ENCODE data around the gene CTIF.

Gene CTIF

DNA sequence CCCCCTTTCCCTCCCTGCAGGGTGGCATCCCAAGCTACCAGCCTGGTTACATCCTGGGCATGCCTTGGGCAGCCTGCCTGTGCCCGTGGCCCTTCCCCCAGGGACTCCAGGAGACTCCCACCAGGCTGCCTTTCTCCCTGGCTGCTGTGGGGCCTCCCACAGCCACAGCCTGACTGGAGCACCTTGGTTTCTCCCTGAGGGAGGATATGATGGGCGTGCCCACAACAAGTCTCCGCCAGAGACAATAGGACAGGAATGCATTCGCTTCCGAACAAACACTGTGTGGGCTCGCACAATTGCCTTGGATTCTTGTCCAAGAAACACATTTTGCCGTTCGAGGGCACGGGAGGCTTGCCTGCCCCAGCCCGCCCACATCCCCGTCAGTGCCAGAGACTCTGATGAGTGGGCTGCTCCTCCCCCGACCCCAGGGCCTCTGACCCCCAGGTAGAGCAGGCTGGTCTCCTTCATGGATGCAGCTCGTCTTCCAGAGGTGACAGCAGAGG is 309.9 kb downstream of the CTIF start:
- TF ChIP-seq YY1 (IDR thresholded peaks at IDR 0.05; ENCODE audit: low read depth) (no peak), CREB1 (IDR thresholded peaks at IDR 0.05; ENCODE audit: low read depth) (no peak), RAD21 (IDR thresholded peaks at IDR 0.05; ENCODE audit: low read depth) (no peak; the same call in 1 of the 2 replicates), TCF12 (IDR thresholded peaks at IDR 0.05; ENCODE audit: low read depth) (peak; percentile 71; the same call in 1 of the 2 replicates), TAF1 (IDR thresholded peaks at IDR 0.05; ENCODE audit: low read depth) (no peak), FOXM1 (IDR thresholded peaks at IDR 0.05; ENCODE audit: borderline replicate concordance, low read depth) (no peak), NFIC (IDR thresholded peaks at IDR 0.05) (peak; percentile 82), TEAD4 (IDR thresholded peaks at IDR 0.05) (peak; percentile 87), CEBPB (IDR thresholded peaks at IDR 0.05) (no peak), EP300 (IDR thresholded peaks at IDR 0.05; ENCODE audit: borderline replicate concordance) (peak; percentile 87), EGR1 (IDR thresholded peaks at IDR 0.05) (peak; percentile 57), ZBTB7A (IDR thresholded peaks at IDR 0.05; ENCODE audit: low read depth) (peak; percentile 80; the same call in 1 of the 2 replicates)
- TF ChIP-seq, protein P1, sequence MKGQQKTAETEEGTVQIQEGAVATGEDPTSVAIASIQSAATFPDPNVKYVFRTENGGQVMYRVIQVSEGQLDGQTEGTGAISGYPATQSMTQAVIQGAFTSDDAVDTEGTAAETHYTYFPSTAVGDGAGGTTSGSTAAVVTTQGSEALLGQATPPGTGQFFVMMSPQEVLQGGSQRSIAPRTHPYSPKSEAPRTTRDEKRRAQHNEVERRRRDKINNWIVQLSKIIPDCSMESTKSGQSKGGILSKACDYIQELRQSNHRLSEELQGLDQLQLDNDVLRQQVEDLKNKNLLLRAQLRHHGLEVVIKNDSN (IDR thresholded peaks at IDR 0.05), result no peak
- TF ChIP-seq, protein P2, sequence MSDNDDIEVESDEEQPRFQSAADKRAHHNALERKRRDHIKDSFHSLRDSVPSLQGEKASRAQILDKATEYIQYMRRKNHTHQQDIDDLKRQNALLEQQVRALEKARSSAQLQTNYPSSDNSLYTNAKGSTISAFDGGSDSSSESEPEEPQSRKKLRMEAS (IDR thresholded peaks at IDR 0.05), result no peak; the same call in none of the 2 replicates
- TF ChIP-seq, protein P3, sequence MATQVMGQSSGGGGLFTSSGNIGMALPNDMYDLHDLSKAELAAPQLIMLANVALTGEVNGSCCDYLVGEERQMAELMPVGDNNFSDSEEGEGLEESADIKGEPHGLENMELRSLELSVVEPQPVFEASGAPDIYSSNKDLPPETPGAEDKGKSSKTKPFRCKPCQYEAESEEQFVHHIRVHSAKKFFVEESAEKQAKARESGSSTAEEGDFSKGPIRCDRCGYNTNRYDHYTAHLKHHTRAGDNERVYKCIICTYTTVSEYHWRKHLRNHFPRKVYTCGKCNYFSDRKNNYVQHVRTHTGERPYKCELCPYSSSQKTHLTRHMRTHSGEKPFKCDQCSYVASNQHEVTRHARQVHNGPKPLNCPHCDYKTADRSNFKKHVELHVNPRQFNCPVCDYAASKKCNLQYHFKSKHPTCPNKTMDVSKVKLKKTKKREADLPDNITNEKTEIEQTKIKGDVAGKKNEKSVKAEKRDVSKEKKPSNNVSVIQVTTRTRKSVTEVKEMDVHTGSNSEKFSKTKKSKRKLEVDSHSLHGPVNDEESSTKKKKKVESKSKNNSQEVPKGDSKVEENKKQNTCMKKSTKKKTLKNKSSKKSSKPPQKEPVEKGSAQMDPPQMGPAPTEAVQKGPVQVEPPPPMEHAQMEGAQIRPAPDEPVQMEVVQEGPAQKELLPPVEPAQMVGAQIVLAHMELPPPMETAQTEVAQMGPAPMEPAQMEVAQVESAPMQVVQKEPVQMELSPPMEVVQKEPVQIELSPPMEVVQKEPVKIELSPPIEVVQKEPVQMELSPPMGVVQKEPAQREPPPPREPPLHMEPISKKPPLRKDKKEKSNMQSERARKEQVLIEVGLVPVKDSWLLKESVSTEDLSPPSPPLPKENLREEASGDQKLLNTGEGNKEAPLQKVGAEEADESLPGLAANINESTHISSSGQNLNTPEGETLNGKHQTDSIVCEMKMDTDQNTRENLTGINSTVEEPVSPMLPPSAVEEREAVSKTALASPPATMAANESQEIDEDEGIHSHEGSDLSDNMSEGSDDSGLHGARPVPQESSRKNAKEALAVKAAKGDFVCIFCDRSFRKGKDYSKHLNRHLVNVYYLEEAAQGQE (IDR thresholded peaks at IDR 0.05; ENCODE audit: low read depth), result no peak

DNA sequence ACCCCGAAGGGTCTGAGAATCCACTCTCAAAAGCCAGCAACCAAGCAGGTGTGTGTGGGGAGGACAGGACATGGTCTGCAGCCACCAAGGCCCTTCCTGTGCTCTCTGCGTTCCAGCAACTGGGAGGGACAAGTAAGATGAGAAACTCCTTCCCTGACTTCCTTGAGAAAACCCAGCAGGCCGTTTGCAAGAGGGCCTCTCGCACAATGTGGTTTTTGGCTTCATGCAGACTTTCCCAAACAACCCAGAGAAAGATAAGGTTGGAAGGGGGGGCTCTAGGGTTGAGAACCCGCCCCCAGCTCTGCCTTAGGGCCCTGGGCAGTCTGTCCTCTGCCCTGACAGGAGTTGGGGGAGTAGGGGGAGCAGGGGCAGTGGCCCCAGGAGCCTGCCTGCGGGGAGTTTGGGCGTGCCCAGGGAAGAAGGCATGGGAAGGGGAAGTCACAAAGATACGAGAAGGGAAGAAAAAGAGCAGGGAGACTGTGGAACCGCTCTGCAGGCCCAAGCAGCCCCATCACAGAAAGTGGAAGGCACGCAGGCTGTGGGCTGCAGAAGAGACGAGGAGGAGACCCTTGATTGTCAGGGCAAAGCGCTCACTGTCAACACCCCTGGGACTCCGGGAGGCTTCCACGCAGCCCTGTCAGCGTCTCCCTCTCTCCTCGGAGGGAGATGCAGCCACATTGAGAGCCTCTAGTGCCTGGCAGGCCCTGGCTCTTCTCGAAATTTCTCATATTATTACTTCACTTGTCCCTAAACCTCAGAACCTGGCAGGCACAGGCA is 312.2 kb downstream of the CTIF start:
- TF ChIP-seq NFIC (IDR thresholded peaks at IDR 0.05) (0 out of 2 replicates have a peak, but pooled peaks have one; percentile 14), RAD21 (IDR thresholded peaks at IDR 0.05; ENCODE audit: low read depth) (no peak), TEAD4 (IDR thresholded peaks at IDR 0.05) (0 out of 2 replicates have a peak, but pooled peaks have one; percentile 21), CEBPB (IDR thresholded peaks at IDR 0.05) (no peak), EGR1 (IDR thresholded peaks at IDR 0.05) (no peak), YY1 (IDR thresholded peaks at IDR 0.05; ENCODE audit: low read depth) (no peak), CREB1 (IDR thresholded peaks at IDR 0.05; ENCODE audit: low read depth) (no peak), ZBTB7A (IDR thresholded peaks at IDR 0.05; ENCODE audit: low read depth) (no peak), EP300 (IDR thresholded peaks at IDR 0.05; ENCODE audit: borderline replicate concordance) (peak; percentile 38; the same call in 1 of the 2 replicates), FOXM1 (IDR thresholded peaks at IDR 0.05; ENCODE audit: borderline replicate concordance, low read depth) (no peak), TCF12 (IDR thresholded peaks at IDR 0.05; ENCODE audit: low read depth) (no peak; the same call in 1 of the 2 replicates), TAF1 (IDR thresholded peaks at IDR 0.05; ENCODE audit: low read depth) (no peak)
- TF ChIP-seq, protein P2 (IDR thresholded peaks at IDR 0.05), result 0 out of 2 replicates have a peak, but pooled peaks have one; percentile 20
- TF ChIP-seq, protein P1 (IDR thresholded peaks at IDR 0.05), result no peak
- TF ChIP-seq, protein P3 (IDR thresholded peaks at IDR 0.05; ENCODE audit: low read depth), result no peak

DNA sequence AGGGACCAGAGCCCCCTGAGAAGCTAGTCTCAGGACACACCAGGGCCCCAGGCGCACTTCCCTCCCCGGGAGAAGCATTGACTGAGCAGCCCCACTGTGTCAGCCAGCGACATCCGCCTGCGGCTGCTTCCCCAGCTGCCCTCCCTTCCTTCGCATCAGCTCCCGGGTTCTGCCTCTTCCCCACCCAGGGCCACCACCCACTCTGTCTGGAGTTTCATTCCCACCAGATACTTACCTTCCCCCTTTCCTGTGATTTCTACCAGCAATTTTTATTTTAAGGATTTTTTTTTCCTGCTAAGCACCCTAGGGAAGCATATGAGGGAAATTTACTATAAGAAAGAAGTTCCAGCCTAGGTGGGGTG is 312.7 kb downstream of the CTIF start:
- no peak for TF ChIP-seq TEAD4 (IDR thresholded peaks at IDR 0.05)
- no peak for TF ChIP-seq TAF1 (IDR thresholded peaks at IDR 0.05; ENCODE audit: low read depth)
- TF ChIP-seq, protein P1 (IDR thresholded peaks at IDR 0.05), result no peak
- no peak for TF ChIP-seq NFIC (IDR thresholded peaks at IDR 0.05)
- TF ChIP-seq CREB1 (IDR thresholded peaks at IDR 0.05; ENCODE audit: low read depth), result no peak
- TF ChIP-seq EGR1 (IDR thresholded peaks at IDR 0.05), result no peak
- TF ChIP-seq, protein P3 (IDR thresholded peaks at IDR 0.05; ENCODE audit: low read depth), result no peak
- TF ChIP-seq CEBPB (IDR thresholded peaks at IDR 0.05), result no peak
- TF ChIP-seq TCF12 (IDR thresholded peaks at IDR 0.05; ENCODE audit: low read depth), result no peak
